Activated naive CD8-positive, alpha-beta T cell treated with anti-CD3 and anti-CD28 coated beads for 36 hours (primary cell): ENCODE data around the gene KIAA1671. TPM values are rescaled to one million over a fixed set of nuclear protein-coding genes. Genes with fewer than 3 reads are reported as not detected.
"Not testable (repeated sequence)": the region's sequence is repeated elsewhere in the genome, so short reads cannot be mapped to it uniquely, and the experiment has no call there.

Experiments used
- DNase-seq: peaks from one replicate; pipeline ENCODE4 v3.0.0; 2021
- H3K27ac Mint-ChIP-seq: one replicate; pipeline ENCODE4 v1.8.0; 2022; ENCODE audit warnings: mild to moderate bottlenecking, moderate library complexity, mixed read lengths
- H3K27me3 Mint-ChIP-seq: one replicate; pipeline ENCODE4 v1.8.0; 2022; ENCODE audit warnings: mild to moderate bottlenecking, mixed read lengths
- H3K36me3 Mint-ChIP-seq: one replicate; pipeline ENCODE4 v1.8.0; 2021; ENCODE audit warnings: mild to moderate bottlenecking, mixed read lengths
- H3K4me1 Mint-ChIP-seq: one replicate; pipeline ENCODE4 v1.8.0; 2021; ENCODE audit warnings: mixed read lengths
- H3K4me3 Mint-ChIP-seq: one replicate; pipeline ENCODE4 v1.8.0; 2022; ENCODE audit warnings: mild to moderate bottlenecking, moderate library complexity, mixed read lengths
- H3K9me3 Mint-ChIP-seq: one replicate; pipeline ENCODE4 v1.8.0; 2022; ENCODE audit warnings: mixed read lengths
- total RNA-seq, 2 experiments: library from RNA; stranded (reverse); gene quantifications; one replicate each; pipeline ENCODE4 v1.2.3, GENCODE V29; 2021

The KIAA1671 gene
- total RNA-seq, 2 experiments from 2014 or later: 11.0 to 11.3 TPM

DNA sequence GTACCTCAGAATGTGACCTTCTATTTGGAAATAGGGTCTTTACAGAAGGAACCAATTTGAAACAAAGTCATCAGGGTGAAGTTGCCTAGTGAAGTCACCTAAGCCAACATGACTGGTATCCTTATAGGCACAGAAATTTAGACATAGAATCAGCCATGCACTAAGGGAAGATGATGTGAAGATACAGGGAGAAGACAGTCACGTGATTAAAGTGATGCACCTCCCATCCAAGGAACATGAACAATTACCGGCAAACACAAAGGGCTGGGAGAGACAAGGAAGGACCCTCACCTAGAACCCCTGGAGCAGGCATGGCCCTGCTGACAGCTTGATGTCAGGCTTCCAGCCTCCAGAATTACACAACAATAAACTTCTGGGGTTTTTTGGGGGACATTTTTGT is 263.7 kb downstream of the KIAA1671 start:
- H3K9me3 Mint-ChIP-seq: peaks cover 4% of the 10 kb centered on the region
- DNase-seq: no peak
- no peak overlapping the region for H3K27ac Mint-ChIP-seq
- no peaks in the 10 kb centered on the region for H3K36me3 Mint-ChIP-seq
- H3K27me3 Mint-ChIP-seq: peaks cover 18% of the 10 kb centered on the region
- H3K4me3 Mint-ChIP-seq: no peak overlapping the region
- peaks cover 2% of the 10 kb centered on the region for H3K4me1 Mint-ChIP-seq

DNA sequence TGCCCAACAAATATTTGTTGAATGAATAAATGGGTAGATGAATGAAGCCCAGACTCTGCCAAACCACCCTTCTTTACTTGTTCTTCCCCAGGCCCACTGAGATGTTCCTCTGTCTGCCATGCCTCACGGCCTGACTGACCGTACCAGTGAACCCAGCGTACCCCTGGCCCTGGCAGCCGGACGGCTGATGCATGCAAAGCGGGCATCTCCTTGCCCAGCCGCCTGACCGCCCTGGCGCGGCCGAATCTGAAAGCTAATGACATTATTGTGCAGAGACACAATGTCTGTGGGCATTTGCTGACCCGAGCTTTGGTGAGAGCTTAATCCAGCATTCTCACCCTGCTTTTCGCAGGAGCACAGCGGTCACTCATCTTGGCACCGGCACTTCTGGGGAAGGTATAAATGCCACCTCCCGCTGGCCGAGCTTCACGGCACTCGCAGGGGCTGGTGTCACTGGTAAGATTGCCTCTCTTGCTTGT is 266.7 kb downstream of the KIAA1671 start, which contains the start of gene CRYBB2:
CRYBB2 (plus strand) TSS at position 429 of the 479 bp plus-strand sequence. CDS start 1,791 bp downstream, outside the sequence.
- no peak within 1 kb of the TSS for H3K4me3 Mint-ChIP-seq
- H3K27ac Mint-ChIP-seq: no peak within 1 kb of the TSS
- no peaks in the 10 kb centered on the region for H3K36me3 Mint-ChIP-seq
- no peaks in the 10 kb centered on the region for H3K9me3 Mint-ChIP-seq
- no peak for DNase-seq
- H3K27me3 Mint-ChIP-seq: peaks cover 10% of the 10 kb centered on the region
- no peaks in the 10 kb centered on the region for H3K4me1 Mint-ChIP-seq

DNA sequence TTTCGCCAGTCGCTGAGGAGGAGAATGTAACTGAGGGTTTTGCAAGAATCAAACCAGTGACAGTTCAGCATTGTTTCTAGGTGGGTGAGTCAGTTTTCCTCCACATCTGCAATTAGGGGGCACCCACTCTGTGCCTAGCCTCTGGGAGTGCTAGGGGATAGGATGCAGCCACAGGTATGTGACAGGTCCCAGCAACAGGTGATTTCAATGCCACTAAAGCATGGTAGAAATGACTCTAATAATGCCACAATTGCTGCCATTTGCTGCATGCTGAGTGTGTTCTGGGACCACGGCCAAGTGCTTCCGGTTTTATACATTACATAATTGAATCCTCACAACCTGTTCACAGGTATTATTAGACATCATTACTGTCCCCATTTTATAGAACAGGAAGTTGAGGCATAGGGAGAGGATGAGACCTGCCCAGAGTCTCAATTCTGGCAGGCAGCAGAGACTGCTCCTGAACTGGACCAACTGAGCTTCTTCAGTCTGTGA is 267.5 kb downstream of the KIAA1671 start:
- Mint-ChIP-seq H3K4me3 (no peak overlapping the region), H3K27ac (no peak overlapping the region), H3K27me3 (peaks cover 10% of the 10 kb centered on the region), H3K36me3 (no peaks in the 10 kb centered on the region), H3K9me3 (no peaks in the 10 kb centered on the region), H3K4me1 (no peaks in the 10 kb centered on the region)
- no peak for DNase-seq

DNA sequence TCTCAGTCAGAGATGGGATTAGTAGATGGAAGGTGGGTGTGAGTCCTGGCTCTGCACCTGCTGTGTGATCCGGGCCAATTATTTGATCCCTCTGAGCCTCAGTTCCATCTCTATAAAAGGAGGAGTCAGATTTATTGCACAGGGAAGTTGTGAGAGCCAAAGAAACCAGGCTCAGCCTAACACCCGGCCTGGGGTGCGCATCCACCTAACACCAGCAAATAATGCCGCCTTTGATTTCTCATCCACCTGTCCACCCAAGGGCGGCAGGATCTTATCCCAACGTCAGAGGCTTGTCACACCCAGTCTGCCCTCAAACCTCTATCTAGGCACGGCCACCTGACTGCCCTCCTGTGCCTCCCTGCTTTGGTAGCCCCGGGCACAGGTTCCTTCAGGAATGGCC is 269.3 kb downstream of the KIAA1671 start:
- H3K4me1 Mint-ChIP-seq: no peaks in the 10 kb centered on the region
- H3K9me3 Mint-ChIP-seq: no peaks in the 10 kb centered on the region
- H3K36me3 Mint-ChIP-seq: no peaks in the 10 kb centered on the region
- no peak for DNase-seq
- no peak overlapping the region for H3K4me3 Mint-ChIP-seq
- peaks cover 4% of the 10 kb centered on the region for H3K27me3 Mint-ChIP-seq
- H3K27ac Mint-ChIP-seq: no peak overlapping the region

DNA sequence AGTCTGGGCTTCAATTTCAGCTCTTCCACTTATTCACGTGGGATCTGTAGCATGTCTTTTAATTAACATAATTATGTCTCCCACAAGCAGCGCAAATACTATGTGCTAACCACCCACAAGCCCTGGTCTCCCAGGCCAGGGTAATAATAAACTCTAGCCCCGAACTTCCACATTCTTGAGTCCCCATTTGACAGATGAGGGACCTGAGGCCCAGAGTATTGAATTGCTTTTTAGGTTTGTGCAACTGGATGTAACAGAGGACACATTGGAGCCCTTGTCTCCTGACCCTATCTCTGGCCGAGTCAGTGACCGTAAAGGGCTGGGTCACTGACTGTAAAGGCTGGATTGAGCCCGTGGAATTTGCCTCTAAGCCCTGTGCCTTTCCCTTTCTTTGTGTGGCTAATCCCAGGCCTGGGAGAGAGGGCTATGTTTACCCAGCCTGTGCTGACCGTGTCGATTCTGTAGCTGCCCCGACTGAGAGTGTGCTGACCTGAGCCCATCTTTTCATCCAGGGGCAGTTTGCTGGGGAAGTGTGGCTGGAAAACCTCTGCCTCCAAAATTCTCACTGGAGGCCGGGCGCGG is 270.8 kb downstream of the KIAA1671 start:
- Mint-ChIP-seq H3K4me3 (no peak overlapping the region), H3K27me3 (peaks cover 4% of the 10 kb centered on the region), H3K27ac (no peak overlapping the region), H3K4me1 (no peaks in the 10 kb centered on the region), H3K36me3 (no peaks in the 10 kb centered on the region), H3K9me3 (no peaks in the 10 kb centered on the region)
- no peak for DNase-seq

DNA sequence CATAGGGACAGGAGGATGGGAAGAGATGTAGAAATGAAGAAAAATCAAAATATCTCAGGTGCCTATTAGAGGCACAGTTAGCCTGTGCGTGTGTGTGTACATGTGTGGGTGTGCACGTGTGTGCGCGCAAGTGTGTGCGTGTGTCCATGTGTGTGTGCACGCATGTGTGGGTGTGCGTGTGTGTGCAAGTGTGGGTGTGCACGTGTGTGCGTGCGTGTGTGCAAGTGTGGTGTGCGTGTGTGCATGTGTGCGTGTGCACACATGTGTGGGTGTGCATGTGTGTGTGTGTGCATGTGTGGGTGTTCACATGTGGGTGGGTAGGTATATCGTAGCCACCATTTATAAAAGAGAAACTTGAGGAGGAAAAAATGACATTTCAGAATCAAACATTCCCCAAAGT is 276.3 kb downstream of the KIAA1671 start:
- no peak overlapping the region for H3K4me3 Mint-ChIP-seq
- H3K9me3 Mint-ChIP-seq: no peaks in the 10 kb centered on the region
- H3K27me3 Mint-ChIP-seq: peaks cover 25% of the 10 kb centered on the region
- no peaks in the 10 kb centered on the region for H3K4me1 Mint-ChIP-seq
- DNase-seq: no peak
- H3K27ac Mint-ChIP-seq: no peak overlapping the region
- no peaks in the 10 kb centered on the region for H3K36me3 Mint-ChIP-seq

DNA sequence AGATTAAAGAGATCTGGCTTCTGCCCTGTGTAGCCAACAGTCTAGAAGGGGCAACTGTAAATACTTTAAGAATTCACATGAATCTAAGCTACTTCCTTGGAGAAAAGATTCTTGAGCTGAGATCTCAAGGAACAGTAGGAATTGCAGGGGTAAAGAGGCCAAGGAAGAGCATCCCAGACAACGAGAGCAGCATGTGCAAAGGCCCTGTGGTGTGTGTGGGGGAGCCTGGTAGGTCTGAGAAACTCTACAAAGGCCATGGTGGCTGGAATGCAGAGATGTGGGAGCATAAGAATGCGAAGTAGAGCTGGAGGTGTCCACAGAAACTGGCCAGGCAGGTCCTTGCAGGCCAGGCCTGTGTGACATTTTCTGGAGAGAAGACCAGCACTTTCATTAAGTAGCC is 278.2 kb downstream of the KIAA1671 start:
- not testable (repeated sequence) for H3K4me3 Mint-ChIP-seq, H3K36me3 Mint-ChIP-seq, H3K9me3 Mint-ChIP-seq, H3K27ac Mint-ChIP-seq, DNase-seq, H3K4me1 Mint-ChIP-seq
- H3K27me3 Mint-ChIP-seq: peaks cover 41% of the 10 kb centered on the region

GRCh38 chr22:25232301-25232700 is 279.8 kb downstream of the KIAA1671 start:
- Mint-ChIP-seq H3K4me1 (peaks cover 4% of the 10 kb centered on the region), H3K36me3 (no peaks in the 10 kb centered on the region), H3K4me3 (no peak overlapping the region), H3K9me3 (no peaks in the 10 kb centered on the region), H3K27ac (no peak overlapping the region), H3K27me3 (peaks cover 52% of the 10 kb centered on the region)
- no peak for DNase-seq

DNA sequence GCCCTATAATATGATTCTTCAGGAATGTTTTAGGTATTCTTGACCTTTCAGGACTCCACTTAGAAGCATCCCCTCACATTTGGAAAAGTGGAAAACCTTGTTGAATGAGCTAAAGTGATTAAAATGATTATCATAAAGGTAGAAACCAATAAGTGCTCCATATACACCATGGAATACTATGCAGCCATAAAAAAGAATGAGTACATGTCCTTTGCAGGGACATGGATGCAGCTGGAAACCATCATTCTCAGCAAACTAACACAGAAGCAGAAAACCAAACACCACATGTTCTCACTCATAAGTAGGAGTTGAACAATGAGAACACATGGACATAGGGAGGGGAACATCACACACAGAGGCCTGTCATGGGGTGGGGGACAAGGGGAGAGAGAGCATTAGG is 281.2 kb downstream of the KIAA1671 start:
- H3K27ac Mint-ChIP-seq, H3K36me3 Mint-ChIP-seq, H3K4me1 Mint-ChIP-seq, H3K9me3 Mint-ChIP-seq, H3K4me3 Mint-ChIP-seq, DNase-seq: not testable (repeated sequence)
- H3K27me3 Mint-ChIP-seq: peaks cover 58% of the 10 kb centered on the region

- Mint-ChIP-seq H3K27ac (no peak overlapping the region), H3K27me3 (peaks cover 63% of the 10 kb centered on the region), H3K4me3 (no peak overlapping the region), H3K4me1 (peaks cover 4% of the 10 kb centered on the region), H3K9me3 (no peaks in the 10 kb centered on the region), H3K36me3 (no peaks in the 10 kb centered on the region)
- peak; percentile 80 for DNase-seq
These were observed 283.2 kb downstream of the KIAA1671 start for GRCh38 chr22:25235547-25236290.

DNA sequence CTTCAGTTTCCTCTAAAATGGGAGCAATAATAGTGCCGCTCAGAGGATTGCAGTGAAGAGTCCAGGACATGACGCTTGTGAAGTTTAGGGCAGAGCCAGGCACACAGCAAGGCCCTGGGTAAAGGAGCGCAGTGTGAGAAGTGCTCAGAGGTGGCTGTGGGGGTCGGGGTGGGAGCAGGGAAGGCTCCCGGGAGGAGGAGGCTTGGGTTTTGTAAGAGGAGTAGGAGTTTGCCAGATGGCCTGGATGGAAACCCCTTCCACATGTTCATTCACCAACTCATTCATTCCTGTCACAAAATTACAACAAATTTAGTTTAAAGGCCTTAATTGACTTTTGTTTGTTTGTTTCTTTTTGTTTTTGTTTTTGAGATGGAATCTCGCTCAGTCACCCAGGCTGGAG is 283.9 kb downstream of the KIAA1671 start:
- H3K27me3 Mint-ChIP-seq: peaks cover 62% of the 10 kb centered on the region
- no peaks in the 10 kb centered on the region for H3K36me3 Mint-ChIP-seq
- H3K4me3 Mint-ChIP-seq: no peak overlapping the region
- H3K9me3 Mint-ChIP-seq: no peaks in the 10 kb centered on the region
- H3K4me1 Mint-ChIP-seq: peaks cover 4% of the 10 kb centered on the region
- no peak for DNase-seq
- H3K27ac Mint-ChIP-seq: no peak overlapping the region

- peaks cover 54% of the 10 kb centered on the region for H3K27me3 Mint-ChIP-seq
- DNase-seq: no peak
- no peak overlapping the region for H3K27ac Mint-ChIP-seq
- H3K9me3 Mint-ChIP-seq: no peaks in the 10 kb centered on the region
- no peaks in the 10 kb centered on the region for H3K36me3 Mint-ChIP-seq
- H3K4me1 Mint-ChIP-seq: peaks cover 4% of the 10 kb centered on the region
- H3K4me3 Mint-ChIP-seq: no peak overlapping the region
These were observed 285.0 kb downstream of the KIAA1671 start for GRCh38 chr22:25237503-25237902.

DNA sequence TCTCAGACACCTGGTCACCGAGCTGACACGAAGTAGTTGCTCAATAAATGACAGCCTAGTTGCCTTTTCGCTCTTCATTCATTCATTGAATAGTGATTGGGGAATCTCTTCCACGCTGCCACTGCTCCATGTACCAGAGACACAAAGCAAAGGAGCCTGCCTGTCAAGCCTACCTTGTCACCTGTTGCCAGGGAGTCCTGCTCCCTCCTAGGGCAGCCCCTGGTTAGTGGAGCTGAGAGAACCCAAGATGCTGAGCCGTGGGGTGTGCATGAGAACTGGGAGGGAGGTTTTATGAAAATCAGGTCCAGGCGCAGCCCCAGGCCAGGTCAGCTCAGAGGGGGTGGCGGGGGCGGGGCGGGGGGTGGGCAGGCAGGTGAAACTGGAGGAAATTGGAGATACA is 285.5 kb downstream of the KIAA1671 start:
- H3K27ac Mint-ChIP-seq, H3K4me1 Mint-ChIP-seq, DNase-seq, H3K4me3 Mint-ChIP-seq, H3K9me3 Mint-ChIP-seq, H3K36me3 Mint-ChIP-seq: not testable (repeated sequence)
- H3K27me3 Mint-ChIP-seq: peaks cover 48% of the 10 kb centered on the region
